GM12878 (cell line): ENCODE data around the gene DCLK2. TPM values are rescaled to one million over a fixed set of nuclear protein-coding genes. Genes with fewer than 3 reads are reported as not detected.

Experiments used
- ATAC-seq: fragments of 200-7000 bp; cut with Tn5 transposase; 3 replicates; pipeline ENCODE4 v1.9.1; 2020; ENCODE audit warnings: mild to moderate bottlenecking, moderate library complexity
- BruUV-seq: library from RNA; stranded (reverse); fragments of 400-500 nt; replicated peaks from 2 replicates; lab custom pipeline; 2021; lab: Mats Ljungman, UMichigan
- CTCF ChIA-PET: fragments of 300-600 bp; sonication (Branson Sonifier 250); formaldehyde crosslinking; extraction: SDS; loops from one replicate; lab custom pipeline; 2021; ENCODE audit warnings: inconsistent platforms; lab: Yijun Ruan, JAX
- POLR2A ChIA-PET: fragments of 350-600 bp; formaldehyde crosslinking; extraction: SDS; loops from one replicate; lab custom pipeline; 2021; ENCODE audit warnings: inconsistent platforms; lab: Charles Lee
- RAD21 ChIA-PET: fragments of 300-600 bp; sonication (Branson Sonifier 250); formaldehyde crosslinking; loops from one replicate; lab custom pipeline; 2023; ENCODE audit warnings: antibody characterized with exemption; ENCODE audit not compliant: unreplicated experiment; lab: Charles Lee
- SMC1A ChIA-PET: fragments of 300-600 bp; sonication (Branson Sonifier 250); formaldehyde crosslinking; loops from one replicate; lab custom pipeline; 2023; ENCODE audit not compliant: unreplicated experiment, uncharacterized antibody; lab: Charles Lee
- DNase-seq: peaks from one replicate; pipeline ENCODE4 v3.0.0-alpha.2; 2011; ENCODE audit warnings: low read depth, low spot score
- FAIRE-seq: peaks from 3 replicates; lab custom pipeline; 2011; peaks lifted over from hg19 to GRCh38; lab: Jason Lieb, UNC
- H2AFZ ChIP-seq: 2 replicates; pipeline ENCODE4 v1.6.0; 2011; ENCODE audit warnings: low read depth, low read length, control low read depth; ENCODE audit not compliant: control insufficient read depth
- H3K27ac ChIP-seq: 2 replicates; pipeline ENCODE4 v1.5.1; 2011; ENCODE audit warnings: control low read depth; ENCODE audit not compliant: control insufficient read depth, insufficient read depth
- H3K27me3 ChIP-seq, 2 experiments: replicated peaks in 1 of 2; 2 replicates each; pipeline versions ENCODE4 v1.6.0 to v1.6.1; 2011; ENCODE audit warnings: low read length in 1 of 2; ENCODE audit not compliant: control insufficient read depth in 2 of 2, insufficient read depth in 2 of 2
- H3K36me3 ChIP-seq, 2 experiments: 2 replicates each; pipeline ENCODE4 v1.5.1; 2011; ENCODE audit warnings: low read length in 1 of 2; ENCODE audit not compliant: control insufficient read depth in 2 of 2, insufficient read depth in 2 of 2
- H3K4me1 ChIP-seq: 2 replicates; pipeline ENCODE4 v1.6.1; 2011; ENCODE audit warnings: mild to moderate bottlenecking, low read length, moderate library complexity, mixed read lengths; ENCODE audit not compliant: control insufficient read depth, insufficient read depth
- H3K4me2 ChIP-seq: 2 replicates; pipeline ENCODE4 v1.6.0; 2011; ENCODE audit warnings: control low read depth; ENCODE audit not compliant: control insufficient read depth, insufficient read depth
- H3K4me3 ChIP-seq: fragments of 200-600 bp; sonication (generic); 2 replicates; pipeline ENCODE4 v1.5.1; 2016
- H3K79me2 ChIP-seq: 2 replicates; pipeline ENCODE4 v1.6.0; 2011; ENCODE audit warnings: low read length; ENCODE audit not compliant: control insufficient read depth, insufficient read depth
- H3K9ac ChIP-seq: 2 replicates; pipeline ENCODE4 v1.8.0; 2011; ENCODE audit warnings: low read length, control low read depth, mixed read lengths; ENCODE audit not compliant: control insufficient read depth, insufficient read depth
- H3K9me3 ChIP-seq: replicated peaks from 3 replicates; pipeline ENCODE4 v1.5.1; 2011; ENCODE audit warnings: mild to moderate bottlenecking, low read length; ENCODE audit not compliant: control insufficient read depth, insufficient read depth
- H4K20me1 ChIP-seq: 2 replicates; pipeline ENCODE4 v1.6.0; 2011; ENCODE audit not compliant: control insufficient read depth, insufficient read depth
- BRCA1 ChIP-seq: IDR thresholded peaks from 2 replicates; pipeline ENCODE4 v1.6.1; 2011; ENCODE audit warnings: low read depth, low read length, improper control_type of control experiment
- CHD1 ChIP-seq: IDR thresholded peaks from 2 replicates; pipeline ENCODE4 v1.6.1; 2012; ENCODE audit warnings: low read depth, low read length, improper control_type of control experiment
- E2F4 ChIP-seq: IDR thresholded peaks from 2 replicates; pipeline ENCODE4 v1.6.1; 2012; ENCODE audit warnings: low read depth, low read length, improper control_type of control experiment
- EGR1 ChIP-seq, 2 experiments: IDR thresholded peaks; 1 replicate in 1 of 2; 2 replicates in 1 of 2; pipeline ENCODE4 v1.6.1; 2011 to 2012; ENCODE audit warnings: low read depth in 2 of 2, low read length in 2 of 2, borderline replicate concordance in 1 of 2, mild to moderate bottlenecking in 1 of 2, moderate library complexity in 1 of 2
- HCFC1 ChIP-seq: fragments of 150-350 bp; IDR thresholded peaks from 2 replicates; pipeline ENCODE4 v1.6.1; 2014; ENCODE audit warnings: low read length
- IRF5 ChIP-seq: fragments of 450-650 bp; IDR thresholded peaks from 2 replicates; pipeline ENCODE4 v1.6.1; 2017; ENCODE audit warnings: borderline replicate concordance
- MLLT1 ChIP-seq: fragments of 450-650 bp; IDR thresholded peaks from 2 replicates; pipeline ENCODE4 v1.6.1; 2016; ENCODE audit warnings: mild to moderate bottlenecking
- MTA3 ChIP-seq: IDR thresholded peaks from 2 replicates; pipeline ENCODE4 v1.6.1; 2012; ENCODE audit warnings: low read length, inconsistent platforms, borderline replicate concordance
- MYB ChIP-seq: fragments of 150-350 bp; IDR thresholded peaks from 2 replicates; pipeline ENCODE4 v1.6.1; 2014; ENCODE audit warnings: mild to moderate bottlenecking, low read depth, low read length, borderline replicate concordance
- MYC ChIP-seq: IDR thresholded peaks from 2 replicates; pipeline ENCODE4 v1.6.1; 2011; ENCODE audit warnings: mild to moderate bottlenecking, low read length, moderate library complexity, inconsistent platforms; ENCODE audit not compliant: insufficient read depth, insufficient replicate concordance, insufficient read length, severe bottlenecking
- PBX3 ChIP-seq: IDR thresholded peaks from 2 replicates; pipeline ENCODE4 v1.6.1; 2011; ENCODE audit warnings: mild to moderate bottlenecking, low read depth, low read length, moderate library complexity; ENCODE audit not compliant: insufficient replicate concordance
- RBBP5 ChIP-seq: fragments of 200-600 bp; sonication (generic); conservative IDR thresholded peaks from 2 replicates; pipeline ENCODE4 v1.6.1; 2016
- SPI1 ChIP-seq: IDR thresholded peaks from 2 replicates; pipeline ENCODE4 v1.6.1; 2011; ENCODE audit warnings: low read depth, mild to moderate bottlenecking, low read length, moderate library complexity, borderline replicate concordance; ENCODE audit not compliant: insufficient read depth
- USF1 ChIP-seq: IDR thresholded peaks from 2 replicates; pipeline ENCODE4 v1.6.1; 2011; ENCODE audit warnings: borderline replicate concordance, low read depth, mild to moderate bottlenecking, moderate library complexity, mixed read lengths, low read length; ENCODE audit not compliant: insufficient read depth; ENCODE audit errors: extremely low read length
- WRNIP1 ChIP-seq: IDR thresholded peaks from 2 replicates; pipeline ENCODE4 v1.6.1; 2011; ENCODE audit warnings: low read depth, low read length, improper control_type of control experiment, borderline replicate concordance
- YBX1 ChIP-seq: fragments of 450-650 bp; IDR thresholded peaks from 2 replicates; pipeline ENCODE4 v1.6.1; 2016; ENCODE audit warnings: antibody characterized with exemption
- ZBED1 ChIP-seq: IDR thresholded peaks from 2 replicates; pipeline ENCODE4 v1.6.1; 2016; ENCODE audit warnings: borderline replicate concordance
- WGBS: methylation state at CpG from one replicate; pipeline ENCODE4 v1.1.6; 2016; ENCODE audit warnings: low lambda C conversion rate; ENCODE audit not compliant: insufficient replicate concordance, insufficient coverage; ENCODE audit errors: missing lambda C conversion rate; 5-methylcytosine and 5-hydroxymethylcytosine counted together
- in situ Hi-C: fragments of 300-500 bp; cut with MboI; formaldehyde crosslinking; loops from 9 replicates; pipeline ENCODE4 v1.14.3; 2018; ENCODE audit warnings: mixed read lengths
- intact Hi-C: fragments of 100-400 bp; cut with micrococcal nuclease; formaldehyde crosslinking; loops from one replicate; pipeline ENCODE4 v1.14.2; 2022; ENCODE audit not compliant: unreplicated experiment
- polyA plus RNA-seq, 11 experiments: library from polyadenylated mRNA; depleted of rRNA in 4 of 11; unstranded in 6 of 11; stranded (reverse) in 5 of 11; fragments of >200 nt; fragmentation: Nextera tagmentation in 4 of 11; fragmentation: Illumina TruSeq in 1 of 11; extraction: Ambion mirVana in 4 of 11; extraction: Trizol in 1 of 11; gene quantifications; 1 replicate in 1 of 11; 2 replicates in 10 of 11; pipeline versions ENCODE4 v1.2.1 to v1.2.3, GENCODE V29; 2011 to 2016; ENCODE audit warnings: inconsistent platforms in 2 of 11, missing spikeins in 2 of 11, low read depth in 1 of 11
- total RNA-seq, 4 experiments: library from RNA; depleted of rRNA in 3 of 4; stranded (reverse); fragments of >200 nt in 3 of 4; fragmentation: Illumina TruSeq in 1 of 4; extraction: Trizol in 1 of 4; gene quantifications; 2 replicates each; pipeline versions ENCODE4 v1.2.1 to v1.2.3, GENCODE V29; 2013 to 2021

Gene DCLK2
- total and polyA plus RNA-seq, 10 of the 15 experiments (the other 5 are each of a cell fraction or from before 2014, with no cell fraction given): not detected

DNA sequence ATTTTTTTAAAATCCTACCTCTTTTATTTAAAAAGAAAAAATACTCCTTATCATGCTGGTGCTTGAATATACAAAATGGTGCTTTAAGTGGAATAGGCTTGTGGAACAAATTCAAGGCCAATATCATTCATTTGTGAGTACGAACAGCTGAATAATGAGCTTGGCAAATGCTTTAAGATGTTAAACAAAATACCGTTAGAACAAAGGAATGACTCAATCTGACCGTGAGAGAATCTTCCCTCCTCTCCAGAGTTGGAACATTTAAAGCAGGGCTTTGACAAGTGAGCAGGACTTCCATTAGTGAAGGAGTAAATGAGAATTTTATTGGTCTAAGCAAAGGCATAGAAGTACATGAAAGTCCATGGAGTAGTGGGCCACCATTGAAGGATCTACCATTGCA lies 74.5 kb downstream of the DCLK2 start:
- Histone ChIP-seq H2AFZ (no peak overlapping the region), H3K79me2 (no peaks in the 10 kb centered on the region), H3K27ac (no peak overlapping the region), H3K4me3 (no peak overlapping the region), H3K4me2 (no peak overlapping the region), H3K9me3 (no peaks in the 10 kb centered on the region), H4K20me1 (no peaks in the 10 kb centered on the region), H3K4me1 (no peaks in the 10 kb centered on the region), H3K36me3 (no peaks in the 10 kb centered on the region), H3K27me3 (no peaks in the 10 kb centered on the region), H3K9ac (no peak overlapping the region)
- intact Hi-C loops (no loop called here), in situ Hi-C loops (no loop called here)
- ChIA-PET SMC1A (no interaction called here), CTCF (no interaction called here), POLR2A (no interaction called here), RAD21 (no interaction called here)
- FAIRE-seq: no peak
- no TSS peak for BruUV-seq
- no peak for DNase-seq
- WGBS: 31% methylated on average over 3 of the region's 3 CpGs
- ATAC-seq: no peak
- TF ChIP-seq E2F4: no peak
- no peak for TF ChIP-seq CHD1
- no peak for TF ChIP-seq PBX3
- TF ChIP-seq MLLT1: no peak
- TF ChIP-seq HCFC1: no peak
- no peak for TF ChIP-seq RBBP5
- no peak for TF ChIP-seq YBX1
- TF ChIP-seq MTA3: no peak
- TF ChIP-seq MYC: no peak
- TF ChIP-seq IRF5: no peak
- TF ChIP-seq WRNIP1: no peak
- no peak for TF ChIP-seq EGR1 (IDR thresholded peaks at IDR 0.05; ENCODE audit: borderline replicate concordance in 1 of 2, low read depth in 2 of 2, low read length in 2 of 2)
- TF ChIP-seq MYB: no peak
- no peak for TF ChIP-seq BRCA1
- no peak for TF ChIP-seq USF1
- TF ChIP-seq ZBED1: no peak
- no peak for TF ChIP-seq SPI1
